HG03565 (cell line): ENCODE data around the gene BCL2L1.

Source experiments
- ATAC-seq: cut with Tn5 transposase; IDR thresholded peaks from one replicate; pipeline ENCODE4 v1.9.1; 2021; ENCODE audit warnings: mild to moderate bottlenecking, moderate library complexity; ENCODE audit not compliant: unreplicated experiment

The BCL2L1 gene

GRCh38 chr20:31710423-31711108, 12.1 kb downstream of the BCL2L1 start:
- ATAC-seq, result no peak

GRCh38 chr20:31709939-31710338, 12.7 kb downstream of the BCL2L1 start:
- ATAC-seq, result no peak

GRCh38 chr20:31708736-31709534, 13.7 kb downstream of the BCL2L1 start:
- ATAC-seq, result no peak

GRCh38 chr20:31707994-31708735, 14.5 kb downstream of the BCL2L1 start:
- ATAC-seq, result no peak

- ATAC-seq, result no peak
These were observed 15.4 kb downstream of the BCL2L1 start for GRCh38 chr20:31707258-31707615.

GRCh38 chr20:31706607-31707257, 15.9 kb downstream of the BCL2L1 start:
- ATAC-seq, result no peak

GRCh38 chr20:31705598-31706597, 16.8 kb downstream of the BCL2L1 start:
- peak; percentile 67 for ATAC-seq

- no peak for ATAC-seq
These were observed 17.5 kb downstream of the BCL2L1 start for GRCh38 chr20:31705191-31705590.

GRCh38 chr20:31704225-31705119, 18.2 kb downstream of the BCL2L1 start:
- no peak for ATAC-seq

GRCh38 chr20:31701591-31701990, 21.1 kb downstream of the BCL2L1 start:
- no peak for ATAC-seq

- no peak for ATAC-seq
These were observed 21.9 kb downstream of the BCL2L1 start for GRCh38 chr20:31700747-31701146.

GRCh38 chr20:31699801-31700728, 22.6 kb downstream of the BCL2L1 start:
- ATAC-seq, result no peak

GRCh38 chr20:31698803-31699718, 23.6 kb downstream of the BCL2L1 start:
- peak; percentile 94 for ATAC-seq

- no peak for ATAC-seq
These were observed 24.3 kb downstream of the BCL2L1 start for GRCh38 chr20:31698243-31698802.

GRCh38 chr20:31695849-31696804, 26.5 kb downstream of the BCL2L1 start:
- ATAC-seq, result no peak
